ENCODE measurements around the gene PDE5A.

DNA sequence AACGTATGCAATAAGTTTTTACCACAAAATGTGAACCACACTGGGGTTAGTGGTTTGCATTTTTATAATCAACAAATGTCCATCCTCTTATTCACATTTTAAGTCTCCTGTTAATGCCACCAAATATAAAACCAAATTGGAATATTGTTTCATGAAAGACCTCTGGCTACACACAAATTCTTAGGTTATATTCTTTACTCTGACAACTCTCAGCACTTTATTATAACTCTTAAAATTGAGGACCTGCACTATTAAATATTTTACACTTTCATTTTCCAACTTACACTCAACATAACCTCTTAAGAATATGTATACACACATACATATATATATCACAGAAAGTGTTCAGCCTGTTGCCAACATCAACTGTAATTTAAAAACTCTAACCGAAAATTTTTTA, 2.8 kb downstream of the PDE5A start:
- TF ChIP-seq, protein P1, sequence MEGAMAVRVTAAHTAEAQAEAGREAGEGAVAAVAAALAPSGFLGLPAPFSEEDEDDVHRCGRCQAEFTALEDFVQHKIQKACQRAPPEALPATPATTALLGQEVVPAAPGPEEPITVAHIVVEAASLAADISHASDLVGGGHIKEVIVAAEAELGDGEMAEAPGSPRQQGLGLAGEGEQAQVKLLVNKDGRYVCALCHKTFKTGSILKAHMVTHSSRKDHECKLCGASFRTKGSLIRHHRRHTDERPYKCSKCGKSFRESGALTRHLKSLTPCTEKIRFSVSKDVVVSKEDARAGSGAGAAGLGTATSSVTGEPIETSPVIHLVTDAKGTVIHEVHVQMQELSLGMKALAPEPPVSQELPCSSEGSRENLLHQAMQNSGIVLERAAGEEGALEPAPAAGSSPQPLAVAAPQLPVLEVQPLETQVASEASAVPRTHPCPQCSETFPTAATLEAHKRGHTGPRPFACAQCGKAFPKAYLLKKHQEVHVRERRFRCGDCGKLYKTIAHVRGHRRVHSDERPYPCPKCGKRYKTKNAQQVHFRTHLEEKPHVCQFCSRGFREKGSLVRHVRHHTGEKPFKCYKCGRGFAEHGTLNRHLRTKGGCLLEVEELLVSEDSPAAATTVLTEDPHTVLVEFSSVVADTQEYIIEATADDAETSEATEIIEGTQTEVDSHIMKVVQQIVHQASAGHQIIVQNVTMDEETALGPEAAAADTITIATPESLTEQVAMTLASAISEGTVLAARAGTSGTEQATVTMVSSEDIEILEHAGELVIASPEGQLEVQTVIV (IDR thresholded peaks at IDR 0.05; ENCODE audit: borderline replicate concordance, partially characterized antibody): no peak
- TF ChIP-seq SPI1 (IDR thresholded peaks at IDR 0.05; ENCODE audit: borderline replicate concordance, insufficient read depth, low read depth, low read length): no peak
- TF ChIP-seq BHLHE40 (IDR thresholded peaks at IDR 0.05; ENCODE audit: borderline replicate concordance in 1 of 2, low read depth in 2 of 2, low read length in 1 of 2): no peak
- TF ChIP-seq KDM1A (IDR thresholded peaks at IDR 0.05; ENCODE audit: borderline replicate concordance): no peak
- no peak for TF ChIP-seq EZH2 (IDR thresholded peaks at IDR 0.05; ENCODE audit: borderline replicate concordance, control insufficient read depth, low read depth, low read length)

Data from GM12878 (cell line).